HG03064 (cell line): ENCODE measurements around the gene SRRM3.
"Not testable (repeated sequence)": the region's sequence is repeated elsewhere in the genome, so short reads cannot be mapped to it uniquely, and the experiment has no call there.

Source experiments
- ATAC-seq: cut with Tn5 transposase; IDR thresholded peaks from one replicate; pipeline ENCODE4 v1.9.1; 2021; ENCODE audit warnings: low read depth; ENCODE audit not compliant: unreplicated experiment

The SRRM3 gene

GRCh38 chr7:76259124-76260093, 57.7 kb downstream of the SRRM3 start:
- ATAC-seq: no peak

GRCh38 chr7:76260171-76260703, 58.5 kb downstream of the SRRM3 start:
- ATAC-seq: no peak

- no peak for ATAC-seq
Observed at GRCh38 chr7:76261329-76261728, 59.6 kb downstream of the SRRM3 start.

GRCh38 chr7:76261931-76262330, 60.2 kb downstream of the SRRM3 start:
- ATAC-seq: no peak

GRCh38 chr7:76262683-76263402, 61.1 kb downstream of the SRRM3 start:
- ATAC-seq: no peak

- ATAC-seq: no peak
Observed at GRCh38 chr7:76265299-76265698, 63.6 kb downstream of the SRRM3 start.

- no peak for ATAC-seq
Observed at GRCh38 chr7:76267107-76267893, 65.6 kb downstream of the SRRM3 start.

- ATAC-seq: no peak
Observed at GRCh38 chr7:76267894-76268183, 66.1 kb downstream of the SRRM3 start.

GRCh38 chr7:76268376-76268775, 66.7 kb downstream of the SRRM3 start:
- no peak for ATAC-seq

GRCh38 chr7:76269895-76270294, 68.2 kb downstream of the SRRM3 start:
- no peak for ATAC-seq

GRCh38 chr7:76271384-76271783, 69.7 kb downstream of the SRRM3 start:
- not testable (repeated sequence) for ATAC-seq

- no peak for ATAC-seq
Observed at GRCh38 chr7:76272142-76272541, 70.4 kb downstream of the SRRM3 start.

- ATAC-seq: peak; percentile 52
Observed at GRCh38 chr7:76272851-76273497, 71.3 kb downstream of the SRRM3 start.

- ATAC-seq: no peak
Observed at GRCh38 chr7:76273503-76273902, 71.8 kb downstream of the SRRM3 start.

- no peak for ATAC-seq
Observed at GRCh38 chr7:76278540-76278939, 76.8 kb downstream of the SRRM3 start.

GRCh38 chr7:76280408-76280807, 78.7 kb downstream of the SRRM3 start:
- no peak for ATAC-seq

- ATAC-seq: no peak
Observed at GRCh38 chr7:76281006-76281705, 79.5 kb downstream of the SRRM3 start.

- ATAC-seq: no peak
Observed at GRCh38 chr7:76281706-76282343, 80.1 kb downstream of the SRRM3 start.
